IMR-90 (cell line): ENCODE measurements around the gene GPR152.

Experiments used
- BHLHE40 ChIP-seq: fragments of 150-350 bp; IDR thresholded peaks from 2 replicates; pipeline ENCODE4 v1.6.1; 2016; ENCODE audit warnings: mild to moderate bottlenecking, low read depth, low read length
- CEBPB ChIP-seq: IDR thresholded peaks from 2 replicates; pipeline ENCODE4 v1.6.1; 2012; ENCODE audit warnings: low read depth, low read length, improper control_type of control experiment
- CHD1 ChIP-seq: IDR thresholded peaks from 2 replicates; pipeline ENCODE4 v1.6.1; 2012; ENCODE audit warnings: low read depth, low read length, improper control_type of control experiment
- MAFK ChIP-seq: IDR thresholded peaks from 2 replicates; pipeline ENCODE4 v1.6.1; 2012; ENCODE audit warnings: low read depth, low read length, improper control_type of control experiment
- MXI1 ChIP-seq: IDR thresholded peaks from 2 replicates; pipeline ENCODE4 v1.6.1; 2012; ENCODE audit warnings: low read depth, mild to moderate bottlenecking, low read length, moderate library complexity, borderline replicate concordance
- POLR2A ChIP-seq: IDR thresholded peaks from 2 replicates; pipeline ENCODE4 v1.6.1; 2012; ENCODE audit warnings: mild to moderate bottlenecking, low read depth, low read length
- RAD21 ChIP-seq: IDR thresholded peaks from 2 replicates; pipeline ENCODE4 v1.6.1; 2012; ENCODE audit warnings: low read length, improper control_type of control experiment
- RCOR1 ChIP-seq: IDR thresholded peaks from 2 replicates; pipeline ENCODE4 v1.6.1; 2012; ENCODE audit warnings: mild to moderate bottlenecking, low read length, improper control_type of control experiment; ENCODE audit not compliant: insufficient replicate concordance
- SMC3 ChIP-seq: fragments of 150-350 bp; IDR thresholded peaks from 2 replicates; pipeline ENCODE4 v1.6.1; 2016; ENCODE audit warnings: low read depth, mild to moderate bottlenecking, antibody characterized with exemption, low read length, moderate library complexity
- TF ChIP-seq, protein P1 (sequence below): conservative IDR thresholded peaks from 2 replicates; pipeline ENCODE4 v1.5.1; 2012; ENCODE audit warnings: mild to moderate bottlenecking, low read depth, low read length, improper control_type of control experiment
- TF ChIP-seq, protein P2 (sequence below): fragments of 150-350 bp; IDR thresholded peaks from 2 replicates; pipeline ENCODE4 v1.6.1; 2016; ENCODE audit warnings: low read depth, mild to moderate bottlenecking, low read length, moderate library complexity, borderline replicate concordance

DNA sequence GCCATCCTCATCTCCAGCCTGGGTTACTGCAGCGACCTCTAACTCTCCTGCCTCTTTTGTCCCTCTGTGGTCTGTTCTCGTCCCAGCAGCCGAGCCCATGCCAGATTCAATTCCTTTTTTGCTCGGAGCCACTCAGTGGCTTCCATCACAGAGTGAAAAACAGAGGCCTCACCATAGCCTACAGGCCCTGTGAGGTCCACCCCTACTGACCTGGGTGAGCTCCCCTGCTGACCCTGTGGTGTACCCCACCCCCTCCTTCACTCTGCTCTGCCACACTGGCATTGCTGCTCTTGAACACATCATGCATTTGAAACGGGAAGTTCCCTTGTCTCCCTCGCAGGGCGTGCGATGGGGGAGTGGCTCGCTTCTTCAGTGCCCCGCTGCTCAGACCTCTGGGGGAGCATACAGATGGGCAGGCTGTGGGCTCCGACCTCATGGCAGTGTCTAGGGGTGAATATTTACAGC, 32.4 kb upstream of the GPR152 start:
- TF ChIP-seq POLR2A (no peak), BHLHE40 (no peak), SMC3 (no peak), CEBPB (no peak), CHD1 (no peak), MAFK (no peak), MXI1 (no peak), RCOR1 (no peak), RAD21 (no peak)
- TF ChIP-seq, protein P1, sequence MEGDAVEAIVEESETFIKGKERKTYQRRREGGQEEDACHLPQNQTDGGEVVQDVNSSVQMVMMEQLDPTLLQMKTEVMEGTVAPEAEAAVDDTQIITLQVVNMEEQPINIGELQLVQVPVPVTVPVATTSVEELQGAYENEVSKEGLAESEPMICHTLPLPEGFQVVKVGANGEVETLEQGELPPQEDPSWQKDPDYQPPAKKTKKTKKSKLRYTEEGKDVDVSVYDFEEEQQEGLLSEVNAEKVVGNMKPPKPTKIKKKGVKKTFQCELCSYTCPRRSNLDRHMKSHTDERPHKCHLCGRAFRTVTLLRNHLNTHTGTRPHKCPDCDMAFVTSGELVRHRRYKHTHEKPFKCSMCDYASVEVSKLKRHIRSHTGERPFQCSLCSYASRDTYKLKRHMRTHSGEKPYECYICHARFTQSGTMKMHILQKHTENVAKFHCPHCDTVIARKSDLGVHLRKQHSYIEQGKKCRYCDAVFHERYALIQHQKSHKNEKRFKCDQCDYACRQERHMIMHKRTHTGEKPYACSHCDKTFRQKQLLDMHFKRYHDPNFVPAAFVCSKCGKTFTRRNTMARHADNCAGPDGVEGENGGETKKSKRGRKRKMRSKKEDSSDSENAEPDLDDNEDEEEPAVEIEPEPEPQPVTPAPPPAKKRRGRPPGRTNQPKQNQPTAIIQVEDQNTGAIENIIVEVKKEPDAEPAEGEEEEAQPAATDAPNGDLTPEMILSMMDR, result no peak
- TF ChIP-seq, protein P2, sequence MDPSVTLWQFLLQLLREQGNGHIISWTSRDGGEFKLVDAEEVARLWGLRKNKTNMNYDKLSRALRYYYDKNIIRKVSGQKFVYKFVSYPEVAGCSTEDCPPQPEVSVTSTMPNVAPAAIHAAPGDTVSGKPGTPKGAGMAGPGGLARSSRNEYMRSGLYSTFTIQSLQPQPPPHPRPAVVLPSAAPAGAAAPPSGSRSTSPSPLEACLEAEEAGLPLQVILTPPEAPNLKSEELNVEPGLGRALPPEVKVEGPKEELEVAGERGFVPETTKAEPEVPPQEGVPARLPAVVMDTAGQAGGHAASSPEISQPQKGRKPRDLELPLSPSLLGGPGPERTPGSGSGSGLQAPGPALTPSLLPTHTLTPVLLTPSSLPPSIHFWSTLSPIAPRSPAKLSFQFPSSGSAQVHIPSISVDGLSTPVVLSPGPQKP, result no peak
